Germinal center (tissue), 1 donor: ENCODE results near the gene DAB2IP.

Source experiments
- DNase-seq: peaks from one replicate; pipeline ENCODE4 v3.0.0; 2012; ENCODE audit warnings: mixed read lengths, low spot score

Gene DAB2IP

DNA sequence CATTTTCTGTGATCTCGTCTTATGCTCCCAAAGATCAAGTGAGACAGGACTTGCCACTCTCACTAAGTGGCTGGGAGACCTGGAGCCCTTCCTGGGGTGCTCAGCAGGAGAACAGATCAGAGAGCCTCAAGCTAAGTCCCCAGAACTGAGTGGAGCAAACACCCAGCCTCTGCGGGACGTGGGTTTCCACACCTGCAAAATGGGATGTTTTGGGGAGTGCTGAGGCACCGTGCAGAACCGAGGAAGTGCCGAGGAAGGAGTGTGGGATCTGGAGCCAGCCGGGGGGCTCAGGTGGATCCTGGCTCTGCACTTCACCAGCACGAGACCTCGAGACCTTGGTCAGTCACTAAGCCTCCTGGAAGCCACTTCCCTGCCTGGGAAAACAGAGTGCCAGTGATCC lies 166.0 kb downstream of the DAB2IP start:
- no peak for DNase-seq

- no peak for DNase-seq
Measured at GRCh38 chr9:121818016-121818661, 166.7 kb downstream of the DAB2IP start.

DNA sequence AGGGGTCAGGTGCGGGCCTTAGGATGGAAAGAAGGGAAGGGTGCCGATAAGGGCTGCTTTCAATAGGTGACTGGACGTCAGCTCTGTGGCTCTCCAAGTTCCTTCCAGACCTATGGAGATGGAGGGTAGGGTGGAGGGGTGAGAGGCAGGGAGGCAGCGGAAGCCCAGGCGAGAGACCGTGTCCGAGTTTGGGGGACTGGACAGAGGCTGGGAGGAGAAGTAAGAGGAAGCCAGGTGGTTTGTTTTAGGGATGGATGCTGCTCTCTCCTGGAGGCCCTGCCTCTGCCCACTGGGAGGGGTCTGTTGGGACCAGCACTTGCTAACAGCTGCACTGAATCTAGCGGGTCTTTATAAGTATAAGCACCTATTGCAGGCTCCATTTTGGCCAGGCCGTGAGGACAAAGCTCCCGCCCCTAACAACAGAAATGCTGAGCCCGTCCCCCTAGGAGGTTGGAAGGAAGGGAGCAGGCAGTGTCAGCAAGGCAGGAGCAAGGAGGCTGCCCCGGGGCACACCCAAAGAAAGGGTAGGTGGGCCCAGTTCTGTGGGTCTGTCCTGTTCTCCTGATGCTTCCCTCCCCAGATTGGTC lies 167.5 kb downstream of the DAB2IP start:
- DNase-seq = no peak

- DNase-seq = no peak
Measured at GRCh38 chr9:121819428-121820231, 168.2 kb downstream of the DAB2IP start.

DNA sequence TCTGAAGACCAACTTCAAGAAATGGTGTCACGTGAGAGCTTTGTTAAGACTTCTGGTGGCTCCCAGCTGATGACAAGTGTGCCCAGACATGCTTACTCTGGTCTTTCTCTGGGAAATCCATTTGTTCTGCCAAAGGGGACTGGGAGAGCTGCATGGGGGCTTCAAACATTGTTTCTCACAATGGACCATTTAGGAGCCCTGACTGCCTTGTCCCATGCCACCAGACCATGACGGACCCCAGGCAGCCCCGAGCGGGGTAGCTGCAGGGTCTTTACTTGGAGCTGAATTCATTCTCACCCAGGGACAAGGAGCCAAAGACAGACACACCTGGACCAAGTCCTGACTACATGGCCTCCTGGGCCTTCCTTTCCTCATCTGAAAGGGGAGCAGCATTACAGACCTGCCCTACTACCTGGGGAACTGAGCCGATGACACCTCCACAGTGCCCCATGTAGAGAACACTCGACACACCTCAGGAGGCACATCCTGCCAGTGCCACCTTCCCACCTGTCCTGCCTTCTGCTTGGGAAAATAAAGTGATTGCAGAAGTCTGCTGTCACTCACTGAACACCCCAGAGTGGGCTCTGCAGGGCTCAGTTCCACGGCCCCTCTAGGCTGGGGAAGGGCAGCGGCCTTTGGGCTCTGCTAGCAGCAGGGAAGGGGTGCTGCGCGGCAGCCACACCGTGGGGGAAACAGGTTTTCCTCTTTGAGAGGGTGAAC lies 169.0 kb downstream of the DAB2IP start:
- DNase-seq = no peak

- no peak for DNase-seq
Measured at GRCh38 chr9:121821326-121821725, 169.9 kb downstream of the DAB2IP start.

DNA sequence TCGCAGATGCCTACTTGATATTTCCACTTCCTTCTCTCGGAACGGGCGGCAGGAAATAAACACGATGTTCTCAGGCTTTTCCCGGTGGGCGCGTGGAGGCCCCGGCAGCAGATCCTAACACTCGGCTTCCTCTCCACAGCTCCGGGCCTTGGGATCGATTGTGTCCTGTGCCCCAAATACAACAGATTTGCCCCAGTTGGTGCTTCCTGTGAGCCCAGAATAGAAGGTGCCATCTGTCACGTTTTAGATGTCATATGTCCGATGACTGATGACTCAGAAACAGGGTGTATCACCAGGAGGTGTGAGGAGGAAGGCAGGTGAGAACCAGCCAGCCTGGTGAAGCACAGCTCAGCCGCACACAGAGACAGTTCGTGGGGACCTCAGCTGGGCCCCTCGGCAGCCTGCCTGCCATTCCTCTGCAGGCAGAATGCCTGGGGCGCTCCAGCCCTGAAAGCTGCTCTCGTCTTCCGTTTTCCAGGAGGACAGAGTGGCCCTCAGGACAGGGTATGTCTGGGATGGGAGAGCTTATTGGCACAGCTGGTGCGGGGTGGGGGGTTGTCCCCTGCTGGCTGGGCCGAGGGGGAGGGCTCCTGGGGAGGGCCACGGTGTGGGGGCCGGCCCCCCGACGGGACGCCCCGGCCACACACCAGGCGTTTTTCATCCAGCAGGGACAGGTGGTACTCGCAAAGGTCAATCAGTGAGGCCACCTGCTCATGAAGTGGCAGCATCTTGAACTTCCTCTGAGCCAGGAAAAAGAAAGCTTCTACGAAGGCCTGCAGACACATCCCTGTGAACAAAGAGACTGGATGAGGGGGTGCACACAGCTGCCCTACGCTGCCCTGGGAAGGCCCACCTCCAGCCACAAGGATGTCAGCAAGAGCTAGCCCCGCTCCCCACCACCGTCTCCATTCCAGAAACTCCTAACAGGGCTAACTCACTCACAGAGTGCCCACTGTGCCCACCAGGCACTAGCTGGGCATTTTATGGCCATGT lies 171.0 kb downstream of the DAB2IP start:
- DNase-seq = no peak

GRCh38 chr9:121823451-121824169 lies 172.2 kb downstream of the DAB2IP start:
- DNase-seq = no peak

DNA sequence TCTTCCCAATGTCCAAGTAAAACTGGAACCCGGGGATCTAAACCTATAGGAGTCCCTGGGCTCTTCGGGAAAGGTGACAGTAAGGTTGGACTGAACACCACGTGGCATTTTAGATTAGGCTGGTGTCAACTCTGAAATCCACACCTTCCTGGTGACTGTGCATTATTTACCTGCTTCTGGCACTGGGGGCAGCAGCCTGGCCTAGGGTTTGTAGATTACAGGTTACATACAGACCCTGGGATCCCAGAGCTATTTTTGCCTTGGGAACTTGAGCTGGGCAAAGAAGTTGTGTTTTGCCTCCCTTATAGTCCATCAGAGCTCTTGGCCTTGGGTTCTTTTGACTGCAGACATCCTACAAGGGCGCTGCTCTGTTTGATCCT lies 173.2 kb downstream of the DAB2IP start:
- no peak for DNase-seq

- no peak for DNase-seq
Measured at GRCh38 chr9:121825031-121825691, 173.7 kb downstream of the DAB2IP start.

DNA sequence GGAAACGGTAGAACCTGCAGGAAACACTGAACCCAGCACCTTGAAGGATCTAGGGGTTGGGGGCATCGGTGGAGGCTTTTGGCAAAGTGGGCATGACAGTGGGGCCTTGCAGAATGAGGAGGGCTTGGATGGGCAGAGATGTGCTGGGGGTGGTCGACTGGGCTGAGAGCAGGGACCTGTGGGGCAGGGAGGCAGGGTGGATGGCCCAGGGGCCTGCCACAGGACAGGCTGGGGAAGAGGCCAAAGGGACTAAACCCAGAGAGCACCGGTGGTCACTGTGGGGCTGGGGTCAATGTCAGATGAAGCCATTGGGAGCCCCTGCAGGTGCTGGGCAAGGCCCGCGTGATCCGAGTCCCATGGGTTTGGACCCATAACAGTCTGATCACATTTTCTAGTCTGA lies 175.3 kb downstream of the DAB2IP start:
- no peak for DNase-seq

GRCh38 chr9:121827251-121827967 lies 176.0 kb downstream of the DAB2IP start:
- DNase-seq = no peak

DNA sequence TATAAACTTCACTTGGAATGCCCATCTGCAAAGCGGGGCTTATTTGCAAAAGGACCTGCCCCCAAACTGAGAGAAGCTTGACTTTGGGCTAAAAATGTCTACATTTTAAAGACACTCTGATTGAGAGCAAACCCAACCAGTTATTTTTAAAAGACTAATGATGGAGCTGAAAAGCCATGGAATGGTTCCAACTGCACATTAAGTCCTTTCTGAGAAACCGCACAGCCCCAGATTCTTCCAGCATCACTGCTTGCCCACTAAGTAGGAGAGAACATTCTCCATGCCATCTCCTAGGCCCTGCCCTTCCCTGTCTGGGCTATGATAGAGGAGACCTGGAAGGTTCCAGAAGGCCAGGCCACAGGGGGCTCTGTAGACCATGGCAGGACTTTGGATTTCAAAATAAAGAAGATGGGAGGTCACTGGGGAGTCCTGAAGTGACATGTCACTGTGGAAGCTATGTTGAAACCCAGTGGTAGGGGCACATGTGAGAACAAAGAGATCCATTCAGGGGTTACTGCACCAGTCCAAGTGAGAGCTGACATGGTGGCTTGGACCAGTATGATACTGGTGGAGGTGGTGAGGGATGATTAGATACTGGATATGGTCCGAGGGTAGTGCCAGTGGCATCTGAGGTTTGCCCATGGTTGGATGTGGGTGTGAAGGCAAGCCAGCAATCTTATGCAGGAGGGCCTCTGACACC lies 179.2 kb downstream of the DAB2IP start:
- DNase-seq = no peak

- no peak for DNase-seq
Measured at GRCh38 chr9:121831869-121832268, 180.4 kb downstream of the DAB2IP start.

DNA sequence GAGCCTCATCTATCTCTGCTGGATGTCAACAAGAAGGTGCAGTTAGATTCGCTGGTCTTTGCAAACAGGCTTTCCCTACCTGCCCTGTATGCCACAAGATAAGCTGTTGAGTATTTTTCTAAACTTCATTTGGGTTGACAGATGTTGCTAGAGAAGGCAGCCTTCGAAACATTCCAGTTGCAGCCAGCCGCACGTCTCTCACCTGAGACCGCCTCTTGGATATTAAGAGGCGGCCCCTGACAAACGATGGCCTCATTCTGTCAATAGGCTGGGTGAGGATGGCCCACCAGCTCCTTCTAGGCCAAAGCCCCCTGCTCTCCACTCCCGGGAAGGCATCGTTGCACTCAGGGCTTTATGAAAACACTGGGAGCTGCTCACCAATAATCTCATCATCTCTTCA lies 181.6 kb downstream of the DAB2IP start:
- DNase-seq = no peak
